Body of pancreas (tissue), 4 donors: ENCODE data around the gene ELOB.

ENCODE experiments used
- POLR2A ChIP-seq, 3 donors: fragments of 450-650 bp; IDR thresholded peaks; one replicate each; pipeline ENCODE4 v1.6.1; 2016; ENCODE audit warnings: antibody characterized with exemption in 3 of 3, mild to moderate bottlenecking in 2 of 3
- TF ChIP-seq, protein P1 (sequence below), 7 experiments: fragments of 450-650 bp in 4 of 7; fragments of 200-600 bp in 3 of 7; sonication (generic) in 3 of 7; IDR thresholded peaks; one replicate each; pipeline ENCODE4 v1.5.1; 2016 to 2019; ENCODE audit warnings: antibody characterized with exemption in 7 of 7

DNA sequence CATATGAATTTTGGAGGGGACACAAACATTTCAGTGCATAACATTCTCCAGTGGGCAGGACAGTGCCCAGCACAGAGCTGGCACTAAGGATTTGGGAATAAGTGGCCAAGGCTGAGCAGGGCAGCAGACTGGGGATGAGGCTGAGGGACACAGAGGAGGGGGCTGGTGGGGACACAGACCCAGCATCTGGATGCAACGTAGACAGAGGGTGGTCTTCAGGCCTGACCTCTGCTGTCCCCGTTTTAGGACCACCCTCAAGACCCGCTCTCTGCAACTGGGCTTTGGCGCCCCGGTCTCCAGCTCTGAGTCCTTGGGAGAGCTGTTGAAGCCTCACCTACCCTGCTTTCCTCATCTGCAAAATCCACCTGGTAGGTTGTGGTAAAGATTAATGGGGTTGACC, 13.6 kb upstream of the ELOB start:
- TF ChIP-seq POLR2A (IDR thresholded peaks at IDR 0.05): no peak
- TF ChIP-seq, protein P1, sequence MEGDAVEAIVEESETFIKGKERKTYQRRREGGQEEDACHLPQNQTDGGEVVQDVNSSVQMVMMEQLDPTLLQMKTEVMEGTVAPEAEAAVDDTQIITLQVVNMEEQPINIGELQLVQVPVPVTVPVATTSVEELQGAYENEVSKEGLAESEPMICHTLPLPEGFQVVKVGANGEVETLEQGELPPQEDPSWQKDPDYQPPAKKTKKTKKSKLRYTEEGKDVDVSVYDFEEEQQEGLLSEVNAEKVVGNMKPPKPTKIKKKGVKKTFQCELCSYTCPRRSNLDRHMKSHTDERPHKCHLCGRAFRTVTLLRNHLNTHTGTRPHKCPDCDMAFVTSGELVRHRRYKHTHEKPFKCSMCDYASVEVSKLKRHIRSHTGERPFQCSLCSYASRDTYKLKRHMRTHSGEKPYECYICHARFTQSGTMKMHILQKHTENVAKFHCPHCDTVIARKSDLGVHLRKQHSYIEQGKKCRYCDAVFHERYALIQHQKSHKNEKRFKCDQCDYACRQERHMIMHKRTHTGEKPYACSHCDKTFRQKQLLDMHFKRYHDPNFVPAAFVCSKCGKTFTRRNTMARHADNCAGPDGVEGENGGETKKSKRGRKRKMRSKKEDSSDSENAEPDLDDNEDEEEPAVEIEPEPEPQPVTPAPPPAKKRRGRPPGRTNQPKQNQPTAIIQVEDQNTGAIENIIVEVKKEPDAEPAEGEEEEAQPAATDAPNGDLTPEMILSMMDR (IDR thresholded peaks at IDR 0.05): no peak
